ENCODE measurements around the gene POLRMT.
"Not testable (repeated sequence)": the region's sequence is repeated elsewhere in the genome, so short reads cannot be mapped to it uniquely, and the experiment has no call there.

The POLRMT gene

GRCh38 chr19:628168-628567, 5.2 kb downstream of the POLRMT start:
- DNase-seq (ENCODE audit: low spot score), result no peak

GRCh38 chr19:626566-626965, 6.8 kb downstream of the POLRMT start:
- not testable (repeated sequence) for DNase-seq (ENCODE audit: low spot score)

- no peak for DNase-seq (ENCODE audit: low spot score)
These were observed 8.1 kb downstream of the POLRMT start for GRCh38 chr19:625257-625656.

GRCh38 chr19:624433-625109, 8.8 kb downstream of the POLRMT start:
- DNase-seq (ENCODE audit: low spot score), result no peak

GRCh38 chr19:623974-624373, 9.4 kb downstream of the POLRMT start:
- DNase-seq (ENCODE audit: low spot score), result no peak

GRCh38 chr19:623175-623916, 10.0 kb downstream of the POLRMT start:
- DNase-seq (ENCODE audit: low spot score), result no peak

GRCh38 chr19:622666-623065, 10.7 kb downstream of the POLRMT start:
- DNase-seq (ENCODE audit: low spot score), result no peak

- DNase-seq (ENCODE audit: low spot score), result no peak
These were observed 11.5 kb downstream of the POLRMT start for GRCh38 chr19:621819-622218.

GRCh38 chr19:621191-621590, 12.1 kb downstream of the POLRMT start:
- DNase-seq (ENCODE audit: low spot score), result not testable (repeated sequence)

GRCh38 chr19:620166-620862, 13.0 kb downstream of the POLRMT start:
- DNase-seq (ENCODE audit: low spot score), result no peak

GRCh38 chr19:619286-620002, 13.9 kb downstream of the POLRMT start:
- DNase-seq (ENCODE audit: low spot score), result no peak

- no peak for DNase-seq (ENCODE audit: low spot score)
These were observed 14.6 kb downstream of the POLRMT start for GRCh38 chr19:618674-619285.

- DNase-seq (ENCODE audit: low spot score), result no peak
These were observed 15.1 kb downstream of the POLRMT start for GRCh38 chr19:618247-618619.

- DNase-seq (ENCODE audit: low spot score), result no peak
These were observed 15.6 kb downstream of the POLRMT start for GRCh38 chr19:617551-618246.

GRCh38 chr19:616747-617526, 16.4 kb downstream of the POLRMT start:
- DNase-seq (ENCODE audit: low spot score), result no peak

GRCh38 chr19:616062-616700, 17.2 kb downstream of the POLRMT start:
- no peak for DNase-seq (ENCODE audit: low spot score)

GRCh38 chr19:615619-616018, 17.7 kb downstream of the POLRMT start:
- DNase-seq (ENCODE audit: low spot score), result no peak

GRCh38 chr19:613732-614567, 19.4 kb downstream of the POLRMT start:
- no peak for DNase-seq (ENCODE audit: low spot score)

GRCh38 chr19:612941-613340, 20.4 kb downstream of the POLRMT start:
- no peak for DNase-seq (ENCODE audit: low spot score)

Measured in CD4-positive, alpha-beta T cell treated with Interleukin-15 for 4 hours (primary cell).